ENCODE results near the gene STAM2. TPM values are rescaled to one million over a fixed set of nuclear protein-coding genes. Genes with fewer than 3 reads are reported as not detected.

STAM2 gene
- total RNA-seq, 1 donor: 51.4 TPM

DNA sequence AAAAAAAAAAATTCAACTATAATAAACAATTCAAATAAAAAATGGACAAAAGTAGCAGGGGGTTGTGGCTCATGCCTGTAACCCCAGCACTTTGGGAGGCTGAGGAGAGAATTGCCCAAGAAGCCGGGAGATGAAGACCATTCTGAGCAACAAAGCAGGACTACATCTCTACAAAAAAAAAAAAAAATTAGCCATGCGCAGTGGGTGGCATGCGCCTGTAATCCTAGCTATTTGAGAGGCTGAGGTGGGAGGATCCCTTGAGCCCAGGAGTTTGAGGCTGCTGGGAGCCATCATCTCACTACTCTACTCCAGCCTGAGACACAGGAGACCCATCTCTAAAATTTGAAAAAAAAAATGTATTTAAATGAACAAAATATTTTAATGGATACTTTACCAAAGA is 72.3 kb downstream of the STAM2 start:
- H3K4me3 ChIP-seq (ENCODE audit: low read depth, low read length): no peak overlapping the region
- TF ChIP-seq CTCF (IDR thresholded peaks at IDR 0.05; ENCODE audit: insufficient read depth, low read depth, low read length): no peak
- no peak for DNase-seq (ENCODE audit: low read depth)

- DNase-seq (ENCODE audit: low read depth): no peak
- TF ChIP-seq CTCF (IDR thresholded peaks at IDR 0.05; ENCODE audit: insufficient read depth, low read depth, low read length): no peak
- H3K4me3 ChIP-seq (ENCODE audit: low read depth, low read length): no peak overlapping the region
Observed at GRCh38 chr2:152100961-152101360, 74.6 kb downstream of the STAM2 start.

DNA sequence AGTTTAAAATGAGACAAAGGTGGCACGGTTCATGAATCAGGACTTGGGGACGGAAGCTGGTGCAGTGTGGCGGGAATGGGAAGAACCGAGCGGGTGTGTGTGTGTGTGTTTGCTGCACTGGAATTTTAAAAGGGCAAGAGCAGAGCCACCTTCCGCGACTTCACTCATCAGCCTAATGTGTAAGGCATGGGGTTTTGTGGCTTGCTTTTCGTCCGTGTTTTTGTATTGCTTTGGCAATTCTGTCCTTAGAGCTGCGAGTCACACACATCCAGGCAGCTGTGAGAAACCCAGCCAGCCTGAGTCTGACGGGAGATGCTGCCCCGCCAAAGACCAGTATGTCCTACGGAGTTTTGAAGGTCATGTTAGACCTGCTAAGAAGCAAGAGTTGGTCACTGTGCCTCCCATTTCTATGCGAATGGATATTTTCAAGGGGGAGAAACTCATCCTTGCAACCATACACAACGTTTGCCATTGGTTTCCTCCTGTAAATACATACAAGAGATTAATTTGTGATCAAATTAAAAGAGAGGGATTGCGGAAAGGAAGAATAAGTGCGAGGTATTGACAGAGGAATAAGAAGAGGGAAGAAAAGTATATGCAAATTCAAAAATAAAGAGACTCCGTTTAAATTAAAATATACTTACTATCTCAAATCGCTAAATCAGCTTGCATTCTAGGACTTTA is 76.1 kb downstream of the STAM2 start:
- peak; percentile 8 for DNase-seq (ENCODE audit: low read depth)
- peak overlapping the region; percentile 54 for H3K4me3 ChIP-seq (ENCODE audit: low read depth, low read length)
- no peak for TF ChIP-seq CTCF (IDR thresholded peaks at IDR 0.05; ENCODE audit: insufficient read depth, low read depth, low read length)

DNA sequence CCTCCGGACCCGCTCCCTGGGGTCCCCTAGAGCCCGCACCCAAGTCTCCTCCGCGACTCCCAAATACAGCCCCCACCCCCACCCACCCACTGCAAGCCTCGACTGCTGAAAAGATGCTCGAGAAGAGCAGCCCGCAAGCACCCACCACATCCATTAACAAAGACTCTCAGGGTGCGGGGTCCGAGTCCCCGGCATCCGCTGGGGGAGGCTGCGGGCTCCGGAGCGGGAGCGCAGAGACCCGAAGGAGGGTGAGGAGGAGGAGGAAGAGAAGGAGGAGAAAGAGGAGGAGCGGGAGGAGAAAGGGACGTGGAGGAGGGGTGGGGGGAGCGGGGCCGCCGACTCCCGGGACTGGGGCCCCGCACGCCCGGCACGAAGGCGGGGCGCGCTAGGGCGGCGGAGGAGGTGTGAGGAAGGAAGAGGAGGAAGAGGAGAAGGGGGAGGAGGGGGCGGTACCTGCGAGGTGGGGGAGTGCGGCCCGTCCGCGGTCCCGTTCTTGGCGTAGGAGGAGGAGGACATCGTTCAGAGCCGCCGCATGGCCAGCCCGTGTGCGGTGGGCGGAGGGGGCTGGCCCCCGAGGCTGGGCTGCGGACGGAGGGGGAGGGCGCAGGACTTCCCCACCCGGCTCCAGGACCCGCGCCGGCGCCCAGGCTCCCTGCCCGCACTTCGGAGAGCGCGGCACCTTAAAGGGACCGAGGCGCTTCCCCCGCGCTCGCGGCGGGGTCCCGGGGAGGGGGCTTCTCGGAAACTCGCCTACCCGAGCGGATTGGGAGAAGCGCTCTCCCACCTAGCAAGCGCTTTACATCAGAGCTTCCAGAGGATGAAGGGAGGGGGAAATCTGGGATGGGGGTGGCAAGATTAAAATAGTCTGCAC is 76.8 kb downstream of the STAM2 start, which contains the start of gene CACNB4:
CACNB4 (minus strand) TSS at position 549 of the 871 bp plus-strand sequence.
- no peak for DNase-seq (ENCODE audit: low read depth)
- H3K4me3 ChIP-seq (ENCODE audit: low read depth, low read length): peak within 1 kb of the TSS; percentile 54
- TF ChIP-seq CTCF (IDR thresholded peaks at IDR 0.05; ENCODE audit: insufficient read depth, low read depth, low read length): no peak

- no peak for TF ChIP-seq CTCF (IDR thresholded peaks at IDR 0.05; ENCODE audit: insufficient read depth, low read depth, low read length)
- DNase-seq (ENCODE audit: low read depth): peak; percentile 23
- H3K4me3 ChIP-seq (ENCODE audit: low read depth, low read length): peak overlapping the region; percentile 54
Observed at GRCh38 chr2:152097801-152098495, 77.6 kb downstream of the STAM2 start.

GRCh38 chr2:152097290-152097800 is 78.2 kb downstream of the STAM2 start:
- peak; percentile 45 for DNase-seq (ENCODE audit: low read depth)
- peak overlapping the region; percentile 54 for H3K4me3 ChIP-seq (ENCODE audit: low read depth, low read length)
- no peak for TF ChIP-seq CTCF (IDR thresholded peaks at IDR 0.05; ENCODE audit: insufficient read depth, low read depth, low read length)
